Glutamatergic neuron (in vitro differentiated cells): Measurements from ENCODE around the gene SETMAR. TPM values are rescaled to one million over a fixed set of nuclear protein-coding genes. Genes with fewer than 3 reads are reported as not detected.

Experiments used
- total RNA-seq: library from RNA; stranded (reverse); fragmentation: NEBNext Ultra II Directional; extraction: Animal tissue kit (Norgen Biotek cat#: 25700); gene quantifications from one replicate; pipeline ENCODE4 v1.2.1, GENCODE V29; 2021; ENCODE audit not compliant: unreplicated experiment

Gene SETMAR
- total RNA-seq, 1 donor from 2014 or later, result 31.6 TPM

Other genes with a start within 250 kb of the SETMAR start
- gene SUMF1, start 163.9 kb downstream of the SETMAR start, total RNA-seq, result 7.2 TPM
- 6.9 TPM for gene ITPR1, start 190.0 kb downstream of the SETMAR start, total RNA-seq